HG02798 (cell line): ENCODE data around the gene RTKN2.
"Not testable (repeated sequence)": the region's sequence is repeated elsewhere in the genome, so short reads cannot be mapped to it uniquely, and the experiment has no call there.

Experiments used
- ATAC-seq: cut with Tn5 transposase; IDR thresholded peaks from one replicate; pipeline ENCODE4 v1.9.1; 2021; ENCODE audit warnings: mild to moderate bottlenecking; ENCODE audit not compliant: unreplicated experiment, poor library complexity

Gene RTKN2

DNA sequence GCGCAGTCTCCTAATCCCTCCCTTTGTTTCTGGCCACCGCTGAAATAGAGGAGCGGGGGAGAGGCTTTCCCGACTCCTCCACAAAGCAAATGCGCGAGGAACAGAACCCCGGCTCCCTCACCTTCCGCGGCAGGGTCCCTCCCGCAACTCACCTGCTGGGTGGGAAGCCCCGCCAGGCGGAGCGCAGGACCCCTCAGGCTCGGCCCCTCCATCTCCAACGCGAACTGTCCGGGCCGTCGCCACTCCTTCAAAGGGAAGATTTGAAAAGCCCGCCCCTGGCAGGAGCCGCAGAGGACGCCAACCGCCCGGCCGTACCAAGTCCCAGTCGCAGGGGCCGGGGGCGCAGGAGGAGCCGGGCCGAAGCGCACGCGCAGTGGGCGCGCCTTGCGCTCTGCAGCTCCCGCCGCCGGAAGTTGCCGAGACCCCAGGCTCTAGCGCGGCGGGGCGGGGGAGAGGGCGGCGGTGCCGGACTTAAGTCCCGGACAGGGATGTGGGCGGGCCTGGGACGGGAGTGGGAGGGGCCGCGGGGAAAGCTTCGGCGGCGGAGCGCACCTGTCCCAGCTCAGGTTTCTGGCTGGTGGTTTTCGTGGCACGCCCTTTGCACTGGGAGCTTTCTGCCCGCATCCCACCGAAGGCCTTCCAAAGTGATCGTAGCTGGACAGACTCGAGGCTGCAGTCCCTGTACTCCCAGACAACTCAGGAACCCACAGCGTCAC lies at the start of gene RTKN2:
TSS of gene RTKN2 (minus strand) at position 446 of the 716 bp plus-strand sequence. CDS start at position 212, 234 bp downstream.
- peak; percentile 81 for ATAC-seq

- ATAC-seq, result no peak
These were observed 48.6 kb upstream of the RTKN2 start for GRCh38 chr10:62317257-62317656.

DNA sequence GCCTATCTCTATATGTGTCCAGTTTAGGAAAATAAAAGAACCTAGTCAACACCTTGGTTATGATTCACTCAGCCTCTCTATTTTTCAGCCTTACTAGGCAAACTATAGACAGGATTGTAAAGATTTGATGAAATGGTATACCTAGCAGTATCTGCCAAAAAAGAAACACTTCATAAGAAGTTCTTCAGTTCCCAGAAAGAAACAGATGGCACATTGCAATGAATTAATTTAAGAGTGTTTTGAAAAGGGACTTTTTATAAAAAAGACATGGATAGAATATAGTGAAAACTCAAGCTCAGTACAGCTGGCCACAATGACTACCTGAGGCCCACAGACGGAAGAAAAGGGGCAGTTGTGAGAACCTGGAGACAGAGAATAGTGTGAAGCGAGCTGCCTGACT lies 40.6 kb upstream of the RTKN2 start:
- no peak for ATAC-seq

DNA sequence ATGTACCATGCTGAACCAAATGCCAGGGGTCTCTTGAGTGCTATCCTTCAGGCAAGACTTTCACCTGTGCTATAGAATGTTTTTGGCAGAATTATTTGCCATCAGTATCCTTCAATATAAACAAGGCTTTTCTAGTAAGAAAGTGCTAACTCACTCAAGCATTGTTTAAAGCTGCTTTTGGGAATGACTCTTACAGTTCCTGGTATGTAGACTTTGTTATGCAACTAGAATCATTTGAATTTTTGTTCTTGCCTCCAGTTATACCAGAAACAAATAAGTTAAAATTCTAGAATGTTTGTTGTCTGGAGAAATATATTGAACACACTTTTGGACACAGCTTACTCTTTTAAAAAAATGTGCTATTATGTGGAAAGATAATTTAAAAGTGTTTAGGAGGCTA lies 39.5 kb upstream of the RTKN2 start:
- no peak for ATAC-seq

DNA sequence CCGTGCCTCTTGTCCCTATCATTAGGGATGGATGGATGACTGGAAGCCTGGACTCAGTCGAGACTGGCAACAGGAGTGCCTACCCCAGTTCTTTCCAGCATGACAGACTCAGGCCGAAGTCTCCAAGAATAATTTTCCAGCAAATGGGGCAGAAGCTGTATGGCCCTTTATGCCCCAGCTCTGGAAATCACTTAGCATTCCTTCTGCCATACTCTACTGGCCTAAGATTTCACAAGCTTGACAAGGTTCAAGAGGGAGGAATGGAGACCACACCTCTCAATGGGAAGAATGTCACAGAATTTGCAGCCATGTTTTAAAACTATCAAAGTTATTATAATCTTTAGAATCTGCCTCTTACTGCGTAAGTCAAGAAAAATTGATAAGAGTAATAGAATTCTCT lies 39.0 kb upstream of the RTKN2 start:
- no peak for ATAC-seq

DNA sequence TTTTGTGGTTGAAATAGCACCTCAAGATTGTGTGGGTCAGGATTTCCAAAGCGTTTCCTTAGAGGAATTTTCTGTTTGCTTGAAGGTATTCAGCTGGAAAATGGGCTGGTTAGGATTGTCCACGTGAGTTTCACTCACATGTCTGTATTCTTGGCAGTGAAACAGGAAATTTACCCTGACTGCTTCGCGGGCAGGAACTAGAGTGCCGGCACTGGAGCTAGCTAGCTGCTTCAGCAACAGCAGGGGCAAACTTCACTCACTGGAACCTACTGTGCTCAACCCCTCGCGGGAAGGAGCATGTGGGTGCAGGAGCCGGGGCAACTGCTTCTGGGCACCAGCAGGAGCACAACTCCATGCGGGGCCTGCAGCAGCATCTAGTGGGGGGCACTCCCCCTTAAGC lies 38.0 kb upstream of the RTKN2 start:
- ATAC-seq, result no peak

GRCh38 chr10:62305813-62306212 lies 37.2 kb upstream of the RTKN2 start:
- ATAC-seq, result no peak

DNA sequence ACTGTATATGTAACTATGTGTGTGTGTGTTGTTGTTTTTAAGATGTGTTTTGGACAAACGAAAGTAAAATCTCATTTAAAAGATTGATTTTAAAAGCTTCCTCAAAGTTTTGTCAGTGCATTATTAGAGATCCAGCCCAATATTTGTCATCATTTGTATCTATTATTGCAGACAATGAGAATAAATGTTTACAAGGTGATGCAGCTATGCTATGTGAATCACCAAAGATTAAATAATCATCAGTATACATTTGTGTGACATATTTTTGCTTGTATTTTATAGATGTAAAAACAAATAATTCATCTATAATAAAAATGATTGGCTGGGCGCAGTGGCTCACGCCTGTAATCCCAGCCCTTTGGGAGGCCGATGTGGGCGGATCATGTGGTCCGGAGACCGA lies 35.3 kb upstream of the RTKN2 start:
- no peak for ATAC-seq

DNA sequence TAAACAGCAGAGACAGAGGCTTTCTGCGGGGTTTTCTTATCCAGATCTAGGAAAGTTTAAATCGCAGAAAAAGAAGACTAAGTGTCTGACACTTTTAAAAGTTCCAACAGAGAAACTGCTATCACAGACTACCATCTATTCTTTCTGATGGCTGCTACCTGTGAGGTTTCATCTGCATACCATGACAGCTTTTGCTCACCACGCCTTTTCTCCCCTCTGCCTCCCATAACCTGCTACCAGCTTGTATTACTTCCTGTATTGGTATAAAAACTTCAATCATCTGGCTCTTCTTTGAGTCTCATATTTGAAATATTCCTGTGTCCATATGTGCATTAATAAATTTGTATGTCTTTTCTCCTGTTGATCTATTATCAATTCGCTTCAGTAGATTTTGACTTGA lies 34.1 kb upstream of the RTKN2 start:
- no peak for ATAC-seq

- ATAC-seq, result no peak
These were observed 29.2 kb upstream of the RTKN2 start for GRCh38 chr10:62297857-62298256.

DNA sequence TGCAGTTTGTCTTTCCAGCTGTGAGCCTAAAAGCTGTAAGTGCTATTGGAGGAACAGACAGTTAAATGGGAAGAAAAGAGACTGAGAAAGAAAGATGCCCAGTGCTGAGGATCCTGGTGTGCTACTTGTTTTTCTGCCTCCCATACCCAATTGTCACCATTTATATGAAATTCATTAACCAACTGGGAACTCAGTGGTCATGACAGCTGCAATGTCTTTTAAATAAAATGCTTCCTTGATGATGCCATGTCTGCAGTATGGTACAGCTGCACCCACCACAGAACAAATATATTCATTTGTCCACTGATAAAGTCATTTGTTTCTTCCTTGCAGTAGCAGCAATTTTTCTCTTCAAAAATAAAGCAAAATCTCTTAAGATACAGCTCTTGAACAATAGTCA lies 15.6 kb upstream of the RTKN2 start:
- ATAC-seq, result no peak

- not testable (repeated sequence) for ATAC-seq
These were observed 12.7 kb upstream of the RTKN2 start for GRCh38 chr10:62281348-62281747.

GRCh38 chr10:62280392-62280791 lies 11.7 kb upstream of the RTKN2 start:
- not testable (repeated sequence) for ATAC-seq

DNA sequence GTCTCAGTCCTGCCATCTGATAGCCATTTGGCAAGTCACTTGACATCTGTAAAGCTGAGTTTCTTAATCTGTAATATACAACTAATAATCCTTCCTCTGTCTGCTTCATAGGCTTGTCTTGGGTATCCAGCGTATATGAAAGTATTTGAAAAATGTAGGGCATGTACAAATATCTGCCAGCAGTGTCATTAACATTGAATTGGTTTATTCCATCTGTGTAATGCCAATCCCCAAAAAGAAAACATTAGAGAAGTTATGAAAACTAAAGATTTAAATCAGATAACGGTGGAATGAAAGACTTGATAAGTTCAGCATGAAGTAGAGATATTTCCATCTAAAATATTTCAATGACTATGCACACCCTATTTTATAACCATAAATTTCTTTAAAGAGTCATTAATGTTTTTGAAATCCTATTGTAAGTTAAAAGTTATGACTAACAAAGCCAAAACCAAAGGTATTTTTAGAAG lies 9.8 kb upstream of the RTKN2 start:
- ATAC-seq, result no peak

GRCh38 chr10:62277971-62278370 lies 9.3 kb upstream of the RTKN2 start:
- no peak for ATAC-seq

GRCh38 chr10:62270020-62270419 lies 1.4 kb upstream of the RTKN2 start:
- no peak for ATAC-seq

GRCh38 chr10:62268027-62268398 lies 631 bp downstream of the RTKN2 start:
- ATAC-seq, result no peak

DNA sequence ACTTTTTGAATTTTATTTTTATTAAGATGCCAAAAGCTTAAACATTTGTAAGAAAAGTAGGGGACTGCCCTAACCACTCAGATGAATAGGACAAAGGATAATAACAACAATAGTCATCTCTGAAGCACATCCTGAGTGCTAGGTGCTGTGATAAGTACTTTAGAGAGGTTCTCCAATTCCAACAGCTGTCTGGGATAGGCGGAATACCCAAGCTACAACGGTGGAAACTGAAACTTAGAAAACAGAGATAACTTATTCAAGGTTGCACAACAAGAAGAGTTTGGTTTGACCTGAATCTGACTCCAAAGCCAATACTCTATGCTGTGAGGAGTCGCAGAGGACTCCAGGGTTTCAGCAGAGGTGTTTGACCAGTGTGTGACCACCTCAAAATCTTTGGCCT lies 2.0 kb downstream of the RTKN2 start:
- no peak for ATAC-seq

DNA sequence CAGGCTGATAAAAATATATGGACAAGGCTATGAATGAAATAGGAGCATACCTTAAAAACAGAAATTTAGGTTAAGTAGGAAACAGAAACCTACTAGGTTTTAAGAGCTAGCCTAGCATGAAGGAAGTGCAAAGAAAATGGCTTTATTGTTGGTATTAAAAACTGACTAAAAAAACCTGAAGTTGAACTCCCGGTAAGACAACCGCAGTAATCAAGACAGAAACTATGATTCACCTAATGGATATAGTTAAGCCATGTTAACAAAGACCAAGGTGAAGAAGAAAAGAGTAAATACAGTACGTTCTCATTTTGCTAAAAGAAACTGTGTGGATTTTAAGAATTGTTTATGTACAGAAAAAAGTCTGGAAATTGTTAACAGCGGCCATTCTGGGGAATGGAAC lies 2.5 kb downstream of the RTKN2 start:
- ATAC-seq, result no peak

DNA sequence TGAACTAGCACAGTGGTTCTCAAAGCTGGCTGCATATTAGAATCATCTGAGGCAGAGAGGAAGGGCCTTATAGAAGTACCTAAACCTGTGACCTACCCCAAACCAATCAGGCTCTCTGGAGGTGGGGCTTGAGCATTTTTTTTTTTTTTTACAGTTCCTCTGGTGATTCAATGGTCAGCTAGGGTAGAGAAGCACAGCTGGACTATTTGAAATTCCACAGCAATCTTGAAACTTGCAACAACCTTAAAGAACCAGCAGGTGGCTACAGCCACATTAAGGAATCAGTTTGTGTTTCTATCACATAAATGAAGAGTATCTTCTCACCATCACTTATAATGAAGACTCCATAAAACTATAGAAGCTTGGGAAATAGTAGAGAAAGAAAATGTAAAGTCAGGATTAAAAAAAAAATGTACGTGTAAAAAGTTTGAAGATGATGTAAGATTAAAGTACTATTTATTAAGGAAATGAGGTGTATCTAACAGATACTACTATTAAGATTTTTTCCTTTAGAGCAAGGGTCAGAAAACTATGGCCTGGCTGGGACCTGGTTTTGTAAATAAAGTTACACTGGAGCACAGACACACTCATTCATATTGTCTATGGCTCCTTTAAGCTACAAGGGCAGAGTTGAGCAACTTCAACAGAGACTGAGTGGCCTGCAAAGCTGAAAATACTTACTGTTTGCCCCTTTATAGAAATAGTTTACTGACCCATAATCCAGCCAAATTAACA lies 3.8 kb downstream of the RTKN2 start:
- ATAC-seq, result peak; percentile 34

GRCh38 chr10:62264126-62264525 lies 4.5 kb downstream of the RTKN2 start:
- no peak for ATAC-seq

- ATAC-seq, result no peak
These were observed 7.0 kb downstream of the RTKN2 start for GRCh38 chr10:62261666-62262065.
